Prostate gland (tissue), 2 donors: ENCODE data around the gene CBLL1. TPM values are rescaled to one million over a fixed set of nuclear protein-coding genes. Genes with fewer than 3 reads are reported as not detected.

Source experiments
- DNase-seq: peaks from one replicate; pipeline ENCODE4 v3.0.0-alpha.2; 2019; ENCODE audit warnings: low spot score
- H3K27ac ChIP-seq, 2 donors: fragments of 200-600 bp; sonication (generic); 2 replicates each; pipeline ENCODE4 v1.5.1; 2017 to 2019
- H3K27me3 ChIP-seq: fragments of 200-600 bp; sonication (generic); replicated peaks from 2 replicates; pipeline ENCODE4 v1.5.1; 2019; ENCODE audit not compliant: insufficient read depth
- H3K36me3 ChIP-seq, 2 donors: fragments of 200-600 bp; sonication (generic); 1 replicate in 1 of 2; 2 replicates in 1 of 2; pipeline versions ENCODE4 v1.5.1 to v1.8.1; 2017 to 2019
- H3K4me1 ChIP-seq: fragments of 200-600 bp; sonication (generic); replicated peaks from 2 replicates; pipeline ENCODE4 v1.5.1; 2019
- H3K4me3 ChIP-seq, 2 donors: fragments of 200-600 bp; sonication (generic); 2 replicates each; pipeline ENCODE4 v1.5.1; 2017 to 2019
- H3K9me3 ChIP-seq: fragments of 200-600 bp; sonication (generic); 2 replicates; pipeline ENCODE4 v1.5.1; 2017
- POLR2A ChIP-seq: fragments of 450-650 bp; IDR thresholded peaks from one replicate; pipeline ENCODE4 v1.6.1; 2016; ENCODE audit warnings: antibody characterized with exemption, mild to moderate bottlenecking
- POLR2AphosphoS5 ChIP-seq: sonication (generic); formaldehyde crosslinking; IDR thresholded peaks from one replicate; pipeline ENCODE4 v1.6.1; 2017; ENCODE audit warnings: antibody characterized with exemption
- WGBS: methylation state at CpG from one replicate; pipeline ENCODE4 v1.1.5; 2018; 5-methylcytosine and 5-hydroxymethylcytosine counted together
- intact Hi-C: fragments of 100-400 bp; cut with DNase I; formaldehyde crosslinking; loops from one replicate; pipeline ENCODE4 v1.14.2; 2022
- total RNA-seq, 2 donors: library from RNA; depleted of rRNA; stranded (reverse); fragments of >200 nt; gene quantifications; one replicate each; pipeline ENCODE4 v1.1.0, GENCODE V29; 2016
- TF ChIP-seq, protein P1 (sequence below), 4 experiments: fragments of 200-600 bp in 2 of 4; fragments of 450-650 bp in 2 of 4; sonication (generic) in 2 of 4; IDR thresholded peaks; 1 replicate in 3 of 4; 2 replicates in 1 of 4; pipeline ENCODE4 v1.5.1; 2016 to 2019; ENCODE audit warnings: antibody characterized with exemption in 4 of 4, mild to moderate bottlenecking in 2 of 4, moderate library complexity in 2 of 4

The CBLL1 gene
- total RNA-seq, 2 donors from 2014 or later, result 35.3 to 49.2 TPM

DNA sequence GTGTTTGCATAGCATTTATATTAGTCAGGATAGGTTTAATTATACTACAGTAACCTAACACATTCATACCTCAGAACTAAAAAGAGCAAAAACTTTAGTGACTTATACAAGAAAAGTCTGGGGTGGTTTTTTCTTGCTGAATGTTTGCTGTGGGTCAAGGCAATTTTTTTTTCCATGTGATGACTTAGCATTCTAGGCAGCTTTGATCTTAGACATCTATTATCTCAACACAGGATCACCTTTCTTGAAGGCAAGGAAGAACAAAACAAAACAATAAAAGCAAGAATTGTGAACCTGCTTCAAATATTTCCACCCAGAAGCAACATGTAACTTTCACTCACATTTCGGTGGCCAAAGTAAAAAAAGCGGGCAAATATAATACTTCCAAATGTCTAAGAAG is 20.7 kb upstream of the CBLL1 start:
- DNase-seq, result no peak
- Histone ChIP-seq H3K27ac (no peak overlapping the region), H3K4me1 (no peaks in the 10 kb centered on the region), H3K27me3 (no peaks in the 10 kb centered on the region), H3K36me3 (no peaks in the 10 kb centered on the region), H3K4me3 (no peak overlapping the region), H3K9me3 (no peaks in the 10 kb centered on the region)
- intact Hi-C loops, result no loop called here
- TF ChIP-seq, protein P1, sequence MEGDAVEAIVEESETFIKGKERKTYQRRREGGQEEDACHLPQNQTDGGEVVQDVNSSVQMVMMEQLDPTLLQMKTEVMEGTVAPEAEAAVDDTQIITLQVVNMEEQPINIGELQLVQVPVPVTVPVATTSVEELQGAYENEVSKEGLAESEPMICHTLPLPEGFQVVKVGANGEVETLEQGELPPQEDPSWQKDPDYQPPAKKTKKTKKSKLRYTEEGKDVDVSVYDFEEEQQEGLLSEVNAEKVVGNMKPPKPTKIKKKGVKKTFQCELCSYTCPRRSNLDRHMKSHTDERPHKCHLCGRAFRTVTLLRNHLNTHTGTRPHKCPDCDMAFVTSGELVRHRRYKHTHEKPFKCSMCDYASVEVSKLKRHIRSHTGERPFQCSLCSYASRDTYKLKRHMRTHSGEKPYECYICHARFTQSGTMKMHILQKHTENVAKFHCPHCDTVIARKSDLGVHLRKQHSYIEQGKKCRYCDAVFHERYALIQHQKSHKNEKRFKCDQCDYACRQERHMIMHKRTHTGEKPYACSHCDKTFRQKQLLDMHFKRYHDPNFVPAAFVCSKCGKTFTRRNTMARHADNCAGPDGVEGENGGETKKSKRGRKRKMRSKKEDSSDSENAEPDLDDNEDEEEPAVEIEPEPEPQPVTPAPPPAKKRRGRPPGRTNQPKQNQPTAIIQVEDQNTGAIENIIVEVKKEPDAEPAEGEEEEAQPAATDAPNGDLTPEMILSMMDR (IDR thresholded peaks at IDR 0.05), result no peak
- TF ChIP-seq POLR2AphosphoS5 (no peak), POLR2A (no peak)
- 77% methylated on average over 2 of the region's 2 CpGs for WGBS

DNA sequence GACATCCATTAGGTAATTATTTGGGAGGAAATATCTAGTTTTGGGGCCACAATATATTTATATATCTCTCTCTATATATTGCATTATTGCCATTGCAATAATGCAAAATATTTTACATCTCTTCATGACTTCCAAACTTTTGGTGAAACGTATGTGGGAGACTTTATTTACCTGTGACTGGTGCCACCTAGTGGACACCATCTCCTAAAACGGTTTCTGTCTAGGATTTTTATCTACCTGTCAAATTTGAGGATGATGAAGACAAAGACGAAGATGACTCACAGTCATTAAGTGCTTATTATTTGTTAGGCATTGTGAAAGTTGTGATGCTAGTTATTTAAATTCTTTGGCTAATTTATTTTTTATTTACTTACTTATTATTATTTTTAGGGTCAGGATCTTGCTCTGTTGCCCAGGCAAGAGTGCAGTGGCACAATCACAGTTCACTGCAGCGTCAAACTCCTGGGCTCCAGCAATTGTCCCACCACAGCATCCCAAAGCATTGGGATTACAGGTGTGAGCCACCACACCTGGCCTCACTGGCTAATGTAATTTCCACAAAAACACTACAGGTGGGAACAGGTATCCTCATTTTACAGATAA is 18.7 kb upstream of the CBLL1 start:
- H3K36me3 ChIP-seq, result no peaks in the 10 kb centered on the region
- no peaks in the 10 kb centered on the region for H3K9me3 ChIP-seq
- TF ChIP-seq, protein P1 (IDR thresholded peaks at IDR 0.05), result peak; percentile 43 to 81 (median 78)
- TF ChIP-seq POLR2A (no peak), POLR2AphosphoS5 (peak; percentile 45)
- H3K4me1 ChIP-seq, result no peaks in the 10 kb centered on the region
- H3K4me3 ChIP-seq, result no peak overlapping the region
- no peak overlapping the region for H3K27ac ChIP-seq
- peak; percentile 53 for DNase-seq
- intact Hi-C loops, result no loop called here
- H3K27me3 ChIP-seq, result no peaks in the 10 kb centered on the region
- 11% methylated on average over 4 of the region's 4 CpGs for WGBS

DNA sequence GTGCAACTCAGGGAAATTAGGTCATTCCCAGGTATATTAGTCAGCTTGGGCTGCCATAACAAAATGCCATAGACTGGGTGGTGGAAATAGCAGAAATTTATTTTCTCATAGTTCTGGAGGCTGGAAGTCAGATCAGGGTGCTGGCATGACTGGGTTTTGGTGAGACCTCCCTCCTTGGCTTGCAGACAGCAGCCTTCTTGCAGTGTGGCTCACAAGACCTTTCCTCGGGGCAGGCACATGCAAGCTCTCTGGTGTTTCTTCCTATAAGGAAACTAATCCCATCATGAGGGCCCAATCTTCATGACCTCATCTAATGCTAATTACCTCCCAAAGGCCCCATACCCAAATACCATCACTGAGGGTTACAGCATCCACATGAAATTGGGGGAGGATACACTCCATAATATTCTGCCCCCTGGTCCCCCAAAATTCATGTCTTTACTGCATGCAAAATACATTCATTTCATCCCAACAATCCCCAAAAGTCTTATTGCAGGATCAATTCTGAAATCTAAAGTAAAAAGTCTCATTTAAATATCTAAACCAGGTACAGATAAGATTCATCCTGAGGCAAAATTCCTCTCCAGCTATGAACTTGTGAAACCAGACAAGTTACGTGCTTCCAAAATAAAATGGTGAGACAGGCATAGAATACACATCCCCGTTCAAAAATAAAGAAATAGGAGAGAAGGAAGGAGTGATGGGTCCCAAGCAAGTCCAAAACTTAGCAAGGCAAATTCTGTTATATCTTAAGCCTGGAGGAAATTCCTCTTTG is 17.4 kb upstream of the CBLL1 start:
- Histone ChIP-seq H3K27me3 (no peaks in the 10 kb centered on the region), H3K9me3 (no peaks in the 10 kb centered on the region), H3K4me3 (no peak overlapping the region), H3K36me3 (no peaks in the 10 kb centered on the region), H3K4me1 (no peaks in the 10 kb centered on the region), H3K27ac (no peak overlapping the region)
- TF ChIP-seq, protein P1 (IDR thresholded peaks at IDR 0.05), result no peak
- TF ChIP-seq POLR2A, result no peak
- no peak for TF ChIP-seq POLR2AphosphoS5
- DNase-seq, result no peak
- 63% methylated on average over 3 of the region's 3 CpGs for WGBS
- intact Hi-C loops, result no loop called here

DNA sequence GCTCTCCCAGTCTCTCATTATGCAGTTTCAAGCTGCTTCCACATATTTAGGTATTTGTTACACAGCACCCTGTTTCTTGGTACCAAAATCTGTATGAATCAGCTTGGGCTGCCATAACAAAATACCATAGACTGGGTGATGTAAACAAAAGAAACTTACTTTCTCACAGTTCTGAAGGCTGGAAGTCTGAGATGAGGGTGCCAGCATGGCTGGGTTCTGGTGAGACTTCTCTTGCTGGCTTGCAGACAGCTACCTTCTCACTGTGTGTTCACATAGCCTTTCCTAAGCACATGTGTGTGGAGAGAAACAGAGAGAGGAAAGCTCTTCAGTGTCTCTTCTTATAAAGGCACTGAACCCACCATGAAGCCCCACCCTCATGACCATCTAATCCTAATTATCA is 15.7 kb upstream of the CBLL1 start:
- H3K4me1 ChIP-seq, result no peaks in the 10 kb centered on the region
- no peak for TF ChIP-seq POLR2AphosphoS5
- TF ChIP-seq POLR2A, result no peak
- TF ChIP-seq, protein P1 (IDR thresholded peaks at IDR 0.05), result no peak
- DNase-seq, result no peak
- H3K4me3 ChIP-seq, result no peak overlapping the region
- no peak overlapping the region for H3K27ac ChIP-seq
- H3K9me3 ChIP-seq, result no peaks in the 10 kb centered on the region
- H3K36me3 ChIP-seq, result no peaks in the 10 kb centered on the region
- no peaks in the 10 kb centered on the region for H3K27me3 ChIP-seq
- intact Hi-C loops, result no loop called here
